Neural cell (in vitro differentiated cells): Measurements from ENCODE around the gene PLBD2. TPM values are rescaled to one million over a fixed set of nuclear protein-coding genes. Genes with fewer than 3 reads are reported as not detected.

Source experiments
- H2AFZ ChIP-seq: fragments of 200-600, 300-800 bp; sonication (generic), shearing (Covaris generic); 2 replicates; pipeline ENCODE4 v1.6.0; 2014; ENCODE audit warnings: low read depth, mild to moderate bottlenecking, antibody characterized with exemption, low read length, moderate library complexity
- H3F3A ChIP-seq: fragments of 200-600 bp; shearing (Covaris generic); 2 replicates; pipeline ENCODE4 v1.6.1; 2016; ENCODE audit warnings: mild to moderate bottlenecking, moderate library complexity, mixed read lengths, antibody characterized with exemption, low read length; ENCODE audit not compliant: insufficient read depth, poor library complexity, severe bottlenecking
- H3K27ac ChIP-seq: fragments of 200-600, 300-800 bp; sonication (generic), shearing (Covaris generic); 2 replicates; pipeline ENCODE4 v1.5.1; 2014; ENCODE audit warnings: mild to moderate bottlenecking, low read length, moderate library complexity
- H3K27me3 ChIP-seq: fragments of 300-800, 200-600 bp; sonication (generic), shearing (Covaris generic); 2 replicates; pipeline ENCODE4 v1.6.0; 2014; ENCODE audit warnings: mild to moderate bottlenecking, low read depth, low read length, moderate library complexity; ENCODE audit not compliant: insufficient read depth
- H3K36me3 ChIP-seq: fragments of 300-800, 200-600 bp; sonication (generic), shearing (Covaris generic); 2 replicates; pipeline ENCODE4 v1.5.1; 2014; ENCODE audit warnings: mild to moderate bottlenecking, antibody characterized with exemption, low read length, moderate library complexity; ENCODE audit not compliant: insufficient read depth
- H3K4me2 ChIP-seq: fragments of 300-800, 200-600 bp; sonication (generic), shearing (Covaris generic); 2 replicates; pipeline ENCODE4 v1.6.0; 2014; ENCODE audit warnings: mild to moderate bottlenecking, low read length
- H3K4me3 ChIP-seq: fragments of 300-800, 200-600 bp; sonication (generic), shearing (Covaris generic); 2 replicates; pipeline ENCODE4 v1.5.1; 2014; ENCODE audit warnings: mild to moderate bottlenecking, low read length, moderate library complexity
- H3K79me2 ChIP-seq: fragments of 200-600 bp; shearing (Covaris generic); replicated peaks from 2 replicates; pipeline ENCODE4 v1.6.0; 2014; ENCODE audit warnings: mild to moderate bottlenecking, low read length, moderate library complexity; ENCODE audit not compliant: insufficient read depth
- H3K9ac ChIP-seq: fragments of 300-800, 200-600 bp; sonication (generic), shearing (Covaris generic); 2 replicates; pipeline ENCODE4 v1.6.1; 2016; ENCODE audit warnings: mild to moderate bottlenecking, low read length, mixed read lengths
- H3K9me2 ChIP-seq: fragments of 200-600 bp; shearing (Covaris generic); 2 replicates; pipeline ENCODE4 v1.6.1; 2016; ENCODE audit warnings: mild to moderate bottlenecking, low read length, mixed read lengths; ENCODE audit not compliant: insufficient read depth
- H3K9me3 ChIP-seq: fragments of 200-600, 300-800 bp; sonication (generic), shearing (Covaris generic); 2 replicates; pipeline ENCODE4 v1.6.1; 2016; ENCODE audit warnings: mild to moderate bottlenecking, mixed run types, low read length, moderate library complexity, mixed read lengths
- H4K20me1 ChIP-seq: fragments of 200-600 bp; shearing (Covaris generic); 2 replicates; pipeline ENCODE4 v1.6.1; 2016; ENCODE audit warnings: mild to moderate bottlenecking, mixed run types; ENCODE audit not compliant: insufficient read depth
- EP300 ChIP-seq: fragments of 450-650 bp; conservative IDR thresholded peaks from 2 replicates; pipeline ENCODE4 v1.6.1; 2014; ENCODE audit warnings: antibody characterized with exemption, mild to moderate bottlenecking, moderate library complexity; ENCODE audit not compliant: poor library complexity, severe bottlenecking
- EZH2 ChIP-seq: fragments of 200-600, 300-800 bp; shearing (Covaris generic), sonication (generic); IDR thresholded peaks from 2 replicates; pipeline ENCODE4 v1.6.1; 2014; ENCODE audit warnings: antibody characterized with exemption, low read length, borderline replicate concordance, mild to moderate bottlenecking; ENCODE audit not compliant: insufficient read depth, poor library complexity, severe bottlenecking
- MXI1 ChIP-seq: fragments of 450-650 bp; conservative IDR thresholded peaks from 2 replicates; pipeline ENCODE4 v1.6.1; 2014; ENCODE audit warnings: antibody characterized with exemption, mild to moderate bottlenecking; ENCODE audit not compliant: poor library complexity, severe bottlenecking
- POLR2AphosphoS5 ChIP-seq: IDR thresholded peaks from 2 replicates; pipeline ENCODE4 v1.6.1; 2012
- RAD21 ChIP-seq: fragments of 450-650 bp; conservative IDR thresholded peaks from 2 replicates; pipeline ENCODE4 v1.6.1; 2014; ENCODE audit warnings: antibody characterized with exemption, mild to moderate bottlenecking, moderate library complexity
- REST ChIP-seq: IDR thresholded peaks from 2 replicates; pipeline ENCODE4 v1.6.1; 2012; ENCODE audit warnings: borderline replicate concordance
- TAF1 ChIP-seq: IDR thresholded peaks from 2 replicates; pipeline ENCODE4 v1.6.1; 2012; ENCODE audit warnings: low read depth
- polyA plus RNA-seq: library from polyadenylated mRNA; depleted of rRNA; stranded (reverse); fragments of >200 nt; gene quantifications from 2 replicates; pipeline ENCODE4 v1.2.3, GENCODE V29; 2014

Gene PLBD2
- polyA plus RNA-seq, 1 donor from 2014 or later = 4.8 TPM

DNA sequence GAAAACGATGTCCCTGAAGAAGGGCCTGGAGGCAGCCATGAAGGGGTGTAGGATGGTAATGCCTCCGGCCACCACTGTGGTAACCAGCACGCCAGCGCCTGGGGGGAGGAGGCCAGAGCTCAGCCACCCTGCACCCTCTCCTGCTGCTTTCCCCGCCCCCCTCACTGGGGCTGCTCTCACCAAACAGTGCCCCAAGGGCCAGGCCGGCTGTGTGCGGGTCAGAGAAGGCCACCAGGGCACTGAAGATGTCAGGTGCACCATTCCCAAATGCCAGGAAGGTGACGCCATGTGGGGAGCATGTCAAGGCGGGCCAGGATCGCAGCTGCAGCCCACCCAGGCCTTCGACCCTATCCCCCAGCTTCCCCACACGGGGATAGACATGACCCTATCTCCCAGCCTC is 38.0 kb upstream of the PLBD2 start:
- Histone ChIP-seq H3K9ac (no peak overlapping the region), H3K4me2 (no peak overlapping the region), H4K20me1 (no peaks in the 10 kb centered on the region), H3F3A (no peaks in the 10 kb centered on the region), H3K9me2 (no peaks in the 10 kb centered on the region), H3K36me3 (no peaks in the 10 kb centered on the region), H3K9me3 (no peaks in the 10 kb centered on the region), H3K79me2 (no peaks in the 10 kb centered on the region), H3K27ac (no peak overlapping the region), H3K4me3 (no peak overlapping the region), H2AFZ (no peak overlapping the region), H3K27me3 (no peaks in the 10 kb centered on the region)
- TF ChIP-seq TAF1 (no peak), MXI1 (no peak)

DNA sequence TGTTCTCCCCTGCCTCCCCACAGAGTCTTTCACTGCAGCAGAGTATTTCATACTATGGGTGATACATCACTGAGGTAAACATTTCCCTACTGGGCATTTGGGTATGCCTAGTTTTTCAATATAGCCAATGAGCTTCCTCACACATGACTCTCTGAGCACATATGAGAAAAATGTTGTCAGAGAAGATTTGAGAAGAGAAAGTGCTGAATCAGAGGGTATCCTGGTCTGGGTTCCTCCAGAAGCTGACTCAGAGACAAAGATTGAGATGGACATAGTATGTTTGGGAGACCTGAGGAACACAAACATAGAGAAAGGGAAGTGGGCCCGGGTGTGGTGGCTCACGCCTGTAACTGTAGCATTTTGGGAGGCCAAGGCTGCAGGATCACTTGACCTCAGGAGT is 36.0 kb upstream of the PLBD2 start:
- H3K9me2 ChIP-seq = no peaks in the 10 kb centered on the region
- no peak overlapping the region for H3K4me2 ChIP-seq
- no peak overlapping the region for H3K4me3 ChIP-seq
- H3K27me3 ChIP-seq = no peaks in the 10 kb centered on the region
- H4K20me1 ChIP-seq = no peaks in the 10 kb centered on the region
- TF ChIP-seq MXI1 (no peak), TAF1 (no peak), EP300 (no peak), POLR2AphosphoS5 (no peak), REST (no peak), RAD21 (no peak)
- H3K79me2 ChIP-seq = no peaks in the 10 kb centered on the region
- H3K36me3 ChIP-seq = no peaks in the 10 kb centered on the region
- H3F3A ChIP-seq = no peaks in the 10 kb centered on the region
- no peaks in the 10 kb centered on the region for H3K9me3 ChIP-seq
- H3K9ac ChIP-seq = no peak overlapping the region
- no peak overlapping the region for H3K27ac ChIP-seq
- no peak overlapping the region for H2AFZ ChIP-seq

- H3K4me2 ChIP-seq = no peak overlapping the region
- no peaks in the 10 kb centered on the region for H3K36me3 ChIP-seq
- H3K27ac ChIP-seq = no peak overlapping the region
- H2AFZ ChIP-seq = no peak overlapping the region
- no peaks in the 10 kb centered on the region for H3K9me2 ChIP-seq
- H4K20me1 ChIP-seq = no peaks in the 10 kb centered on the region
- H3K4me3 ChIP-seq = no peak overlapping the region
- no peaks in the 10 kb centered on the region for H3K27me3 ChIP-seq
- TF ChIP-seq EZH2 = no peak
- TF ChIP-seq EP300 = no peak
- TF ChIP-seq RAD21 = no peak
- TF ChIP-seq MXI1 = no peak
- H3K9ac ChIP-seq = no peak overlapping the region
- no peaks in the 10 kb centered on the region for H3K9me3 ChIP-seq
- H3F3A ChIP-seq = no peaks in the 10 kb centered on the region
- H3K79me2 ChIP-seq = no peaks in the 10 kb centered on the region
Measured at GRCh38 chr12:113325916-113326315, 32.5 kb upstream of the PLBD2 start.
